ENCODE measurements around the gene LIMK2.

The LIMK2 gene

GRCh38 chr22:31327806-31328543, 115.9 kb downstream of the LIMK2 start:
- peaks cover 4 to 91% (median 73%) of the 10 kb centered on the region in 5 donors for H3K36me3 ChIP-seq (ENCODE audit: control insufficient read depth in 5 of 5, insufficient read depth in 5 of 5, low read length in 5 of 5)
- H3K9ac ChIP-seq (ENCODE audit: low read length in 5 of 5): no peak overlapping the region

DNA sequence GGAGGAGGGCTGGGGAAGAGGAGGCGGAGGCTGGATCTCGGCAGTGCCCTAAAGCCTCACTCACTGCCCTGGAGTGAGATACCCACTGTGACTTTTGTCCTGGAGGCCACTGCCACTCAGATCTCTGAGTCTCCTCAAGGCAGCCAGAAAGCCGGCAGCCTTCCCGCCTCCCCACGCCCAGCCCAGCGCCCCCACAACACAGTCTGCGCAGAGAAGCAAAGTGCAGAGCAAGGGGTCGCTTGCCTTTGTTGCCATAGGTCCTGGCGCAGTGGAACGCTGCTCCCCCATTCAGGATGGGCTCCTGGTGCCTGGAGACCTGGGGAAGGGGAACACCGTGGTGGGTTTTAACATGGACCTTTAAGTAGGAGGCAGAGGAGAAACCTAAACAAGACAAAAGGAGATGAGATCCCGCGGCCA, 116.5 kb downstream of the LIMK2 start:
- Histone ChIP-seq H3K9ac (ENCODE audit: low read length in 5 of 5) (no peak overlapping the region), H3K4me3 (ENCODE audit: low read depth in 1 of 5, low read length in 5 of 5) (no peak overlapping the region), H3K27me3 (ENCODE audit: control insufficient read depth in 5 of 5, insufficient read depth in 4 of 5, low read length in 5 of 5) (no peaks in the 10 kb centered on the region), H3K4me1 (ENCODE audit: control insufficient read depth in 5 of 5, insufficient read depth in 5 of 5, low read length in 5 of 5) (peaks cover 0 to 5% (median 0%) of the 10 kb centered on the region in 5 donors), H3K9me3 (ENCODE audit: control insufficient read depth in 5 of 5, low read length in 5 of 5) (no peaks in the 10 kb centered on the region), H3K36me3 (ENCODE audit: control insufficient read depth in 5 of 5, insufficient read depth in 5 of 5, low read length in 5 of 5) (peaks cover 8 to 92% (median 77%) of the 10 kb centered on the region in 5 donors), H3K27ac (ENCODE audit: low read depth, low read length) (no peak overlapping the region)

More at GRCh38 chr22:31327806-31328543, 115.9 kb downstream of the LIMK2 start:
- Histone ChIP-seq H3K9me3 (ENCODE audit: control insufficient read depth in 5 of 5, low read length in 5 of 5) (no peaks in the 10 kb centered on the region), H3K27me3 (ENCODE audit: control insufficient read depth in 5 of 5, insufficient read depth in 4 of 5, low read length in 5 of 5) (no peaks in the 10 kb centered on the region), H3K4me3 (ENCODE audit: low read depth in 1 of 5, low read length in 5 of 5) (no peak overlapping the region), H3K27ac (ENCODE audit: low read depth, low read length) (no peak overlapping the region), H3K4me1 (ENCODE audit: control insufficient read depth in 5 of 5, insufficient read depth in 5 of 5, low read length in 5 of 5) (peaks cover 0 to 5% (median 0%) of the 10 kb centered on the region in 5 donors)

- Histone ChIP-seq H3K27ac (ENCODE audit: low read depth, low read length) (no peak overlapping the region), H3K36me3 (ENCODE audit: control insufficient read depth in 5 of 5, insufficient read depth in 5 of 5, low read length in 5 of 5) (peaks cover 8 to 93% (median 81%) of the 10 kb centered on the region in 5 donors)
These were observed 116.9 kb downstream of the LIMK2 start for GRCh38 chr22:31329029-31329428.

More at GRCh38 chr22:31329029-31329428, 116.9 kb downstream of the LIMK2 start:
- Histone ChIP-seq H3K4me1 (ENCODE audit: control insufficient read depth in 5 of 5, insufficient read depth in 5 of 5, low read length in 5 of 5) (peaks cover 0 to 8% (median 0%) of the 10 kb centered on the region in 5 donors), H3K27me3 (ENCODE audit: control insufficient read depth in 5 of 5, insufficient read depth in 4 of 5, low read length in 5 of 5) (no peaks in the 10 kb centered on the region), H3K4me3 (ENCODE audit: low read depth in 1 of 5, low read length in 5 of 5) (no peak overlapping the region), H3K9me3 (ENCODE audit: control insufficient read depth in 5 of 5, low read length in 5 of 5) (no peaks in the 10 kb centered on the region), H3K9ac (ENCODE audit: low read length in 5 of 5) (no peak overlapping the region)

All from subcutaneous abdominal adipose tissue (tissue), 5 donors.